Panc1 (cell line): Measurements from ENCODE around the gene PPM1M. TPM values are rescaled to one million over a fixed set of nuclear protein-coding genes. Genes with fewer than 3 reads are reported as not detected.

Experiments
- ATAC-seq: fragments of 200-7000 bp; cut with Tn5 transposase; 2 replicates; pipeline ENCODE4 v1.9.1; 2020; ENCODE audit warnings: mild to moderate bottlenecking, moderate library complexity
- BruUV-seq: library from RNA; stranded (reverse); fragments of 400-500 nt; replicated peaks from 2 replicates; lab custom pipeline; 2021; lab: Mats Ljungman, UMichigan
- CTCF ChIA-PET: fragments of 300-600 bp; sonication (Branson Sonifier 250); formaldehyde crosslinking; loops from one replicate; lab custom pipeline; 2022; ENCODE audit warnings: antibody characterized with exemption; lab: Charles Lee
- POLR2A ChIA-PET: fragments of 300-600 bp; sonication (Branson Sonifier 250); formaldehyde crosslinking; loops from one replicate; lab custom pipeline; 2022; ENCODE audit warnings: antibody characterized with exemption; lab: Charles Lee
- DNase-seq: peaks from one replicate; pipeline ENCODE4 v3.0.0-alpha.2; 2010; ENCODE audit warnings: low read depth, low spot score
- H3K27ac ChIP-seq: 2 replicates; pipeline ENCODE4 v1.5.1; 2011; ENCODE audit warnings: mild to moderate bottlenecking, low read length, inconsistent platforms
- H3K27me3 ChIP-seq: fragments of 200-500 bp; sonication (Bioruptor generic); 2 replicates; pipeline ENCODE4 v1.6.0; 2014; ENCODE audit warnings: low read length, inconsistent platforms; ENCODE audit not compliant: control insufficient read depth, insufficient read depth
- H3K36me3 ChIP-seq: fragments of 200-500 bp; sonication (Bioruptor generic); 2 replicates; pipeline ENCODE4 v1.5.1; 2014; ENCODE audit warnings: inconsistent platforms, mild to moderate bottlenecking, low read length, moderate library complexity; ENCODE audit not compliant: control insufficient read depth, insufficient read depth
- H3K4me1 ChIP-seq: 2 replicates; pipeline ENCODE4 v1.5.1; 2011; ENCODE audit warnings: inconsistent platforms, mild to moderate bottlenecking, low read length, moderate library complexity; ENCODE audit not compliant: control insufficient read depth, insufficient read depth
- H3K4me3 ChIP-seq, 2 experiments: 2 replicates each; pipeline ENCODE4 v1.5.1; 2011 to 2012; ENCODE audit warnings: low read depth in 2 of 2, low read length in 2 of 2, mild to moderate bottlenecking in 2 of 2, inconsistent platforms in 1 of 2, moderate library complexity in 1 of 2
- H3K9me3 ChIP-seq: fragments of 200-500 bp; sonication (Bioruptor generic); 2 replicates; pipeline ENCODE4 v1.5.1; 2014; ENCODE audit warnings: low read depth, mild to moderate bottlenecking, inconsistent platforms, low read length, moderate library complexity; ENCODE audit not compliant: control insufficient read depth, insufficient read depth
- CTCF ChIP-seq: fragments of 450-650 bp; IDR thresholded peaks from 2 replicates; pipeline ENCODE4 v1.5.1; 2017; ENCODE audit warnings: mild to moderate bottlenecking
- POLR2AphosphoS5 ChIP-seq: IDR thresholded peaks from 2 replicates; pipeline ENCODE4 v1.6.1; 2012; ENCODE audit warnings: mild to moderate bottlenecking, low read depth, low read length, moderate library complexity
- REST ChIP-seq, 2 experiments: IDR thresholded peaks; 2 replicates each; pipeline ENCODE4 v1.6.1; 2011 to 2012; ENCODE audit warnings: low read depth in 2 of 2, control low read depth in 1 of 2, low read length in 1 of 2, mild to moderate bottlenecking in 1 of 2, moderate library complexity in 1 of 2; ENCODE audit not compliant: insufficient read depth in 1 of 2
- SIN3A ChIP-seq: IDR thresholded peaks from 2 replicates; pipeline ENCODE4 v1.6.1; 2012; ENCODE audit warnings: low read depth, mild to moderate bottlenecking, low read length, moderate library complexity, borderline replicate concordance; ENCODE audit not compliant: insufficient read depth
- TCF7L2 ChIP-seq: IDR thresholded peaks from 2 replicates; pipeline ENCODE4 v1.6.1; 2011; ENCODE audit warnings: mild to moderate bottlenecking, low read depth, low read length, inconsistent platforms
- in situ Hi-C: cut with HindIII; loops from 2 replicates; pipeline ENCODE4 v1.10.0; 2016; ENCODE audit warnings: low sequenced_read_pairs, low pct_unique_long_range_greater_than_20kb
- intact Hi-C: fragments of 100-400 bp; cut with micrococcal nuclease; formaldehyde crosslinking; loops from one replicate; pipeline ENCODE4 v1.10.0; 2022; ENCODE audit not compliant: unreplicated experiment
- total RNA-seq: library from RNA; stranded (reverse); gene quantifications from one replicate; pipeline ENCODE4 v1.2.1, GENCODE V29; 2021; ENCODE audit not compliant: unreplicated experiment

PPM1M gene
- total RNA-seq, 1 experiment from 2014 or later = 9.7 TPM

GRCh38 chr3:52242039-52242438 lies 3.5 kb upstream of the PPM1M start:
- no peak for TF ChIP-seq TCF7L2
- TF ChIP-seq CTCF = no peak
- no peak for TF ChIP-seq REST (IDR thresholded peaks at IDR 0.05; ENCODE audit: insufficient read depth in 1 of 2, low read depth in 2 of 2, low read length in 1 of 2)
- no peak for TF ChIP-seq POLR2AphosphoS5
- no peak for TF ChIP-seq SIN3A
- Histone ChIP-seq H3K27me3 (no peaks in the 10 kb centered on the region), H3K4me3 (no peak overlapping the region), H3K4me1 (peaks cover 17% of the 10 kb centered on the region), H3K9me3 (no peaks in the 10 kb centered on the region), H3K27ac (peak overlapping the region; percentile 44; the same call in 1 of the 2 replicates), H3K36me3 (peaks cover 7% of the 10 kb centered on the region; the same call in 1 of the 2 replicates)
- ChIA-PET CTCF (no interaction called here), POLR2A (interaction anchor here (0.6 kb wide), 1 partner anchor 23 kb away, joined by 5 read pairs; no protein-coding TSS in a partner anchor)
- ATAC-seq (no peak), DNase-seq (no peak)
- in situ Hi-C loops (no loop called here), intact Hi-C loops (no loop called here)
- BruUV-seq = no TSS peak

GRCh38 chr3:52243791-52244628 lies 1.5 kb upstream of the PPM1M start:
- intact Hi-C loops = no loop called here
- H3K9me3 ChIP-seq = no peaks in the 10 kb centered on the region
- ATAC-seq (no peak), DNase-seq (no peak)
- peaks cover 2% of the 10 kb centered on the region; the same call in 1 of the 2 replicates for H3K36me3 ChIP-seq
- no peak overlapping the region for H3K4me3 ChIP-seq
- peaks cover 13% of the 10 kb centered on the region for H3K4me1 ChIP-seq
- no TSS peak for BruUV-seq
- in situ Hi-C loops = no loop called here
- H3K27me3 ChIP-seq = no peaks in the 10 kb centered on the region
- TF ChIP-seq SIN3A (no peak), CTCF (no peak), TCF7L2 (no peak), POLR2AphosphoS5 (no peak), REST (IDR thresholded peaks at IDR 0.05; ENCODE audit: insufficient read depth in 1 of 2, low read depth in 2 of 2, low read length in 1 of 2) (no peak)
- ChIA-PET CTCF (no interaction called here), POLR2A (no interaction called here)
- peak overlapping the region; percentile 39; the same call in 1 of the 2 replicates for H3K27ac ChIP-seq
